CMK (cell line): Measurements from ENCODE around the gene KRAS.

Source experiments
- DNase-seq: peaks from one replicate; pipeline ENCODE4 v3.0.0-alpha.2; 2010; ENCODE audit warnings: low read depth

The KRAS gene

GRCh38 chr12:25254271-25254880 lies 3.6 kb upstream of the KRAS start:
- DNase-seq = no peak

- no peak for DNase-seq
Measured at GRCh38 chr12:25253371-25254068, 2.8 kb upstream of the KRAS start.

- DNase-seq = no peak
Measured at GRCh38 chr12:25252946-25253345, 2.2 kb upstream of the KRAS start.

GRCh38 chr12:25251769-25252168 lies 1.0 kb upstream of the KRAS start:
- DNase-seq = no peak

- peak; percentile 12 for DNase-seq
Measured at GRCh38 chr12:25249931-25250738, 594 bp downstream of the KRAS start.

- no peak for DNase-seq
Measured at GRCh38 chr12:25248732-25249131, 2.0 kb downstream of the KRAS start.

- DNase-seq = no peak
Measured at GRCh38 chr12:25248137-25248536, 2.6 kb downstream of the KRAS start.

GRCh38 chr12:25245491-25245890 lies 5.2 kb downstream of the KRAS start:
- no peak for DNase-seq

- DNase-seq = no peak
Measured at GRCh38 chr12:25243680-25243990, 7.1 kb downstream of the KRAS start.

GRCh38 chr12:25242981-25243679 lies 7.6 kb downstream of the KRAS start:
- no peak for DNase-seq

- DNase-seq = no peak
Measured at GRCh38 chr12:25241167-25242020, 9.3 kb downstream of the KRAS start.

GRCh38 chr12:25236626-25237025 lies 14.1 kb downstream of the KRAS start:
- no peak for DNase-seq

- no peak for DNase-seq
Measured at GRCh38 chr12:25236190-25236589, 14.5 kb downstream of the KRAS start.

- no peak for DNase-seq
Measured at GRCh38 chr12:25213338-25213737, 37.4 kb downstream of the KRAS start.

GRCh38 chr12:25208554-25208953 lies 42.2 kb downstream of the KRAS start:
- no peak for DNase-seq

- DNase-seq = no peak
Measured at GRCh38 chr12:25207846-25208245, 42.9 kb downstream of the KRAS start.

- no peak for DNase-seq
Measured at GRCh38 chr12:25207411-25207810, 43.3 kb downstream of the KRAS start.

- no peak for DNase-seq
Measured at GRCh38 chr12:25202137-25202536, 48.6 kb downstream of the KRAS start.

GRCh38 chr12:25200703-25201102 lies 50.0 kb downstream of the KRAS start:
- no peak for DNase-seq

- no peak for DNase-seq
Measured at GRCh38 chr12:25197608-25198007, 53.1 kb downstream of the KRAS start.

GRCh38 chr12:25195056-25195971 lies 55.4 kb downstream of the KRAS start, which contains the start of the genes DNAI7 and ETFRF1:
Gene DNAI7 (minus strand): TSS chr12:25195160. CDS start chr12:25195078, 82 bp downstream.
Gene ETFRF1 (plus strand): TSS chr12:25195237. CDS start chr12:25203957, 8,720 bp downstream.
- DNase-seq = peak; percentile 74
